ENCODE measurements around the gene SNX30.

DNA sequence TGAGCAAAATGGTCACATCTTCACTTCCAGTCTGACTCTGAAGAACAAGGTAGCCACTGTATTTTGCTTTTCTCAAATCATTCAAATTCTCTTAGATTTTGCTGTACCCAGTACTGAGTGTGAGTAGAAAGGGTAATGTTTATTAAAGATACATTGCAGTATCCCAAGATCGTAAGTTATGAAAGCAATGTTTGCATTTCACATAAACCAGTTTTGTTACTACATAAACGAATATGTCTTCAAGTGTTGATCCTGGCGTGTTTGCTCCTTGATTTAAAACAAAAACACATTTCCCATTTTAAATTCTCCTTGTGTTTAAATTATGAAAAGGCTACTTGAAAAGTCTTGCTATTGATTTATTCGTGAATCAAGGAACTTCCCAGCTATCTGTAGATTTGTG, 22.0 kb downstream of the SNX30 start:
- TF ChIP-seq, protein P1, sequence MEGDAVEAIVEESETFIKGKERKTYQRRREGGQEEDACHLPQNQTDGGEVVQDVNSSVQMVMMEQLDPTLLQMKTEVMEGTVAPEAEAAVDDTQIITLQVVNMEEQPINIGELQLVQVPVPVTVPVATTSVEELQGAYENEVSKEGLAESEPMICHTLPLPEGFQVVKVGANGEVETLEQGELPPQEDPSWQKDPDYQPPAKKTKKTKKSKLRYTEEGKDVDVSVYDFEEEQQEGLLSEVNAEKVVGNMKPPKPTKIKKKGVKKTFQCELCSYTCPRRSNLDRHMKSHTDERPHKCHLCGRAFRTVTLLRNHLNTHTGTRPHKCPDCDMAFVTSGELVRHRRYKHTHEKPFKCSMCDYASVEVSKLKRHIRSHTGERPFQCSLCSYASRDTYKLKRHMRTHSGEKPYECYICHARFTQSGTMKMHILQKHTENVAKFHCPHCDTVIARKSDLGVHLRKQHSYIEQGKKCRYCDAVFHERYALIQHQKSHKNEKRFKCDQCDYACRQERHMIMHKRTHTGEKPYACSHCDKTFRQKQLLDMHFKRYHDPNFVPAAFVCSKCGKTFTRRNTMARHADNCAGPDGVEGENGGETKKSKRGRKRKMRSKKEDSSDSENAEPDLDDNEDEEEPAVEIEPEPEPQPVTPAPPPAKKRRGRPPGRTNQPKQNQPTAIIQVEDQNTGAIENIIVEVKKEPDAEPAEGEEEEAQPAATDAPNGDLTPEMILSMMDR (IDR thresholded peaks at IDR 0.05) = no peak
- TF ChIP-seq POLR2AphosphoS5 (IDR thresholded peaks at IDR 0.05) = no peak
- no peak for TF ChIP-seq POLR2A (IDR thresholded peaks at IDR 0.05)
- no peak for TF ChIP-seq EP300 (IDR thresholded peaks at IDR 0.05)

Measured in sigmoid colon (tissue), 4 donors.